ENCODE results near the gene PHF13. TPM values are rescaled to one million over a fixed set of nuclear protein-coding genes. Genes with fewer than 3 reads are reported as not detected.

Gene PHF13
- total and polyA plus RNA-seq, 9 of the 15 experiments (the other 6 are each of a cell fraction or from before 2014, with no cell fraction given) = 1.8 to 36.1 (median 11.7) TPM

DNA sequence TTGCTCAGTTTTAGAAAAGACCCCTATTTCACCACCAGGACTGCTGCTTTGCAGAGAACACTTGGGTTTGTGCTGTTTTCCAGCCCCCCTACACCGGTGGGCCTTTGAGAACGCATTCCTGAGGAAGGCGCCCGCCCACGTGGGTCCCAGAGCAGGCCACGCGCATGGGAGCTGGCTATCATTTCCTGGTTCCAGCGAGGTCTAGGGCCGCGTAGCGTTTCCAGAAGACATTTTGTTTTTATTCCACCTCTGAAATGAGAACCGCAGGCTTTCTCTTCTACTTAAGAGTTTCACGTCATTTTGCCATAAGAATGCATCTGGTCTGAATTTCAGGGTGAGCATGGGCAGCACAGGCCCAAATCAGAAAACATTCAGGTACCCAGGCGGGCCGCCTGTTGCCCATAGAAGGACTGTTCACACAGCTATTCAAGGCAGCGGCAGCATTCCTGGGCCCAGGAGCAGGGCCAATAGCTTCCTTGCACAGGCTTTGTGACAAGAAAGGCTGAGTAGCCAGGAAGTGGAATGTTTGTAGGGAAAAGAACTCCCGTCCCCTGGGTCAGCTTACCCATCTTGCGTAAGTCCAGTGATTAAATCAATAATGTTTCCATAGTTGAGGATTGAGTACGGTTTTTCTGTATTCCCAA, 9.5 kb upstream of the PHF13 start (continued):
- TF ChIP-seq, protein P1, sequence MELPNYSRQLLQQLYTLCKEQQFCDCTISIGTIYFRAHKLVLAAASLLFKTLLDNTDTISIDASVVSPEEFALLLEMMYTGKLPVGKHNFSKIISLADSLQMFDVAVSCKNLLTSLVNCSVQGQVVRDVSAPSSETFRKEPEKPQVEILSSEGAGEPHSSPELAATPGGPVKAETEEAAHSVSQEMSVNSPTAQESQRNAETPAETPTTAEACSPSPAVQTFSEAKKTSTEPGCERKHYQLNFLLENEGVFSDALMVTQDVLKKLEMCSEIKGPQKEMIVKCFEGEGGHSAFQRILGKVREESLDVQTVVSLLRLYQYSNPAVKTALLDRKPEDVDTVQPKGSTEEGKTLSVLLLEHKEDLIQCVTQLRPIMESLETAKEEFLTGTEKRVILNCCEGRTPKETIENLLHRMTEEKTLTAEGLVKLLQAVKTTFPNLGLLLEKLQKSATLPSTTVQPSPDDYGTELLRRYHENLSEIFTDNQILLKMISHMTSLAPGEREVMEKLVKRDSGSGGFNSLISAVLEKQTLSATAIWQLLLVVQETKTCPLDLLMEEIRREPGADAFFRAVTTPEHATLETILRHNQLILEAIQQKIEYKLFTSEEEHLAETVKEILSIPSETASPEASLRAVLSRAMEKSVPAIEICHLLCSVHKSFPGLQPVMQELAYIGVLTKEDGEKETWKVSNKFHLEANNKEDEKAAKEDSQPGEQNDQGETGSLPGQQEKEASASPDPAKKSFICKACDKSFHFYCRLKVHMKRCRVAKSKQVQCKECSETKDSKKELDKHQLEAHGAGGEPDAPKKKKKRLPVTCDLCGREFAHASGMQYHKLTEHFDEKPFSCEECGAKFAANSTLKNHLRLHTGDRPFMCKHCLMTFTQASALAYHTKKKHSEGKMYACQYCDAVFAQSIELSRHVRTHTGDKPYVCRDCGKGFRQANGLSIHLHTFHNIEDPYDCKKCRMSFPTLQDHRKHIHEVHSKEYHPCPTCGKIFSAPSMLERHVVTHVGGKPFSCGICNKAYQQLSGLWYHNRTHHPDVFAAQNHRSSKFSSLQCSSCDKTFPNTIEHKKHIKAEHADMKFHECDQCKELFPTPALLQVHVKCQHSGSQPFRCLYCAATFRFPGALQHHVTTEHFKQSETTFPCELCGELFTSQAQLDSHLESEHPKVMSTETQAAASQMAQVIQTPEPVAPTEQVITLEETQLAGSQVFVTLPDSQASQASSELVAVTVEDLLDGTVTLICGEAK (IDR thresholded peaks at IDR 0.05) = no peak
- TF ChIP-seq, protein P1 (CRISPR knock-in tag; IDR thresholded peaks at IDR 0.05) = no peak
- TF ChIP-seq ZNF785 (CRISPR knock-in tag; IDR thresholded peaks at IDR 0.05) (no peak), TEAD2 (tag; IDR thresholded peaks at IDR 0.05) (peak; percentile 48), DPF2 (IDR thresholded peaks at IDR 0.05) (no peak), DDX20 (tag; IDR thresholded peaks at IDR 0.05; ENCODE audit: low read depth) (no peak; the same call in 1 of the 2 replicates), PHF20 (IDR thresholded peaks at IDR 0.05; ENCODE audit: partially characterized antibody) (peak; percentile 85), MTA3 (IDR thresholded peaks at IDR 0.05; ENCODE audit: borderline replicate concordance) (0 out of 2 replicates have a peak, but pooled peaks have one; percentile 34), ZEB2 (IDR thresholded peaks at IDR 0.05) (no peak), SIN3A (IDR thresholded peaks at IDR 0.05; ENCODE audit: borderline replicate concordance in 2 of 2, control insufficient read depth in 1 of 2, low read depth in 2 of 2, low read length in 2 of 2) (peak; percentile 74 to 86; a peak in 2 of 4 replicates), ZNF239 (CRISPR knock-in tag; IDR thresholded peaks at IDR 0.05) (peak; percentile 51), EP300 (IDR thresholded peaks at IDR 0.05; ENCODE audit: low read length) (peak; percentile 30), ARID3B (CRISPR knock-in tag; IDR thresholded peaks at IDR 0.05; ENCODE audit: borderline replicate concordance) (0 out of 2 replicates have a peak, but pooled peaks have one; percentile 20), TAF9B (IDR thresholded peaks at IDR 0.05; ENCODE audit: partially characterized antibody) (no peak)
- TF ChIP-seq, protein P2, sequence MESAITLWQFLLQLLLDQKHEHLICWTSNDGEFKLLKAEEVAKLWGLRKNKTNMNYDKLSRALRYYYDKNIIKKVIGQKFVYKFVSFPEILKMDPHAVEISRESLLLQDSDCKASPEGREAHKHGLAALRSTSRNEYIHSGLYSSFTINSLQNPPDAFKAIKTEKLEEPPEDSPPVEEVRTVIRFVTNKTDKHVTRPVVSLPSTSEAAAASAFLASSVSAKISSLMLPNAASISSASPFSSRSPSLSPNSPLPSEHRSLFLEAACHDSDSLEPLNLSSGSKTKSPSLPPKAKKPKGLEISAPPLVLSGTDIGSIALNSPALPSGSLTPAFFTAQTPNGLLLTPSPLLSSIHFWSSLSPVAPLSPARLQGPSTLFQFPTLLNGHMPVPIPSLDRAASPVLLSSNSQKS (CRISPR knock-in tag; IDR thresholded peaks at IDR 0.05) = no peak

All from K562 (cell line).